Nephron progenitor cell (in vitro differentiated cells): ENCODE measurements around the gene PACS1.

ENCODE experiments used
- DNase-seq: peaks from one replicate; pipeline ENCODE4 v3.0.0; 2021
- H3K27ac Mint-ChIP-seq: 2 replicates; pipeline ENCODE4 v1.8.0; 2021; ENCODE audit warnings: mild to moderate bottlenecking, moderate library complexity, mixed read lengths
- H3K27me3 Mint-ChIP-seq: 2 replicates; pipeline ENCODE4 v1.8.0; 2021; ENCODE audit warnings: mild to moderate bottlenecking, low read depth, mixed read lengths; ENCODE audit not compliant: poor library complexity
- H3K36me3 Mint-ChIP-seq: 2 replicates; pipeline ENCODE4 v1.8.0; 2021; ENCODE audit warnings: low read depth, mixed read lengths
- H3K4me1 Mint-ChIP-seq: 2 replicates; pipeline ENCODE4 v1.8.0; 2021; ENCODE audit warnings: mixed read lengths
- H3K4me3 Mint-ChIP-seq: 2 replicates; pipeline ENCODE4 v1.8.0; 2021; ENCODE audit warnings: mild to moderate bottlenecking, moderate library complexity, mixed read lengths
- H3K9me3 Mint-ChIP-seq: 2 replicates; pipeline ENCODE4 v1.8.0; 2021; ENCODE audit warnings: mild to moderate bottlenecking, moderate library complexity, mixed read lengths
- TF ChIP-seq, protein P1 (sequence below): fragments of 200-600 bp; sonication (generic); IDR thresholded peaks from 2 replicates; pipeline ENCODE4 v1.5.0; 2021; ENCODE audit warnings: antibody characterized with exemption

The PACS1 gene

DNA sequence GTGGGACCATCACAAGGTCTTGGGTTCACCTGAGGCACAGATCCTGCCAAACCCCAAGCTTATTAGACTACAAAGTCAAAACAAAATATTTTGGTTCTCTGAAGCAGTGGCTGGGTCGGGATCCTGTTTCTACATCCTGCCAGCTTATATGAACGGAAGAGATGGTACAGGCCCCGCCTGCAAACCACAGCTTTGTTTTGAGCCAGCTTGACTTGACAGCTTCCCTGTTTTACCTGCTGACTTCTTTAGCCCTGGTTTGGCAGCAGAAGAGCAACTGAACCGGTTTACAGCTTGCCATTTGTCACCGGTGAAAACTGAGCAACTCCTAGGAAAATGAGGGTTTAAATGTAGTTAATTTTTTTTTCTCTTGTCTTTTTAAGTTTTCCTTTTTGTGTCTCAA lies 11.4 kb downstream of the PACS1 start:
- Mint-ChIP-seq H3K9me3 (no peaks in the 10 kb centered on the region), H3K4me3 (peak overlapping the region; percentile 14), H3K36me3 (peaks cover 22% of the 10 kb centered on the region), H3K4me1 (peaks cover 70% of the 10 kb centered on the region), H3K27me3 (peaks cover 2% of the 10 kb centered on the region), H3K27ac (peak overlapping the region; percentile 69)
- no peak for DNase-seq
- TF ChIP-seq, protein P1, sequence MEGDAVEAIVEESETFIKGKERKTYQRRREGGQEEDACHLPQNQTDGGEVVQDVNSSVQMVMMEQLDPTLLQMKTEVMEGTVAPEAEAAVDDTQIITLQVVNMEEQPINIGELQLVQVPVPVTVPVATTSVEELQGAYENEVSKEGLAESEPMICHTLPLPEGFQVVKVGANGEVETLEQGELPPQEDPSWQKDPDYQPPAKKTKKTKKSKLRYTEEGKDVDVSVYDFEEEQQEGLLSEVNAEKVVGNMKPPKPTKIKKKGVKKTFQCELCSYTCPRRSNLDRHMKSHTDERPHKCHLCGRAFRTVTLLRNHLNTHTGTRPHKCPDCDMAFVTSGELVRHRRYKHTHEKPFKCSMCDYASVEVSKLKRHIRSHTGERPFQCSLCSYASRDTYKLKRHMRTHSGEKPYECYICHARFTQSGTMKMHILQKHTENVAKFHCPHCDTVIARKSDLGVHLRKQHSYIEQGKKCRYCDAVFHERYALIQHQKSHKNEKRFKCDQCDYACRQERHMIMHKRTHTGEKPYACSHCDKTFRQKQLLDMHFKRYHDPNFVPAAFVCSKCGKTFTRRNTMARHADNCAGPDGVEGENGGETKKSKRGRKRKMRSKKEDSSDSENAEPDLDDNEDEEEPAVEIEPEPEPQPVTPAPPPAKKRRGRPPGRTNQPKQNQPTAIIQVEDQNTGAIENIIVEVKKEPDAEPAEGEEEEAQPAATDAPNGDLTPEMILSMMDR, result no peak

DNA sequence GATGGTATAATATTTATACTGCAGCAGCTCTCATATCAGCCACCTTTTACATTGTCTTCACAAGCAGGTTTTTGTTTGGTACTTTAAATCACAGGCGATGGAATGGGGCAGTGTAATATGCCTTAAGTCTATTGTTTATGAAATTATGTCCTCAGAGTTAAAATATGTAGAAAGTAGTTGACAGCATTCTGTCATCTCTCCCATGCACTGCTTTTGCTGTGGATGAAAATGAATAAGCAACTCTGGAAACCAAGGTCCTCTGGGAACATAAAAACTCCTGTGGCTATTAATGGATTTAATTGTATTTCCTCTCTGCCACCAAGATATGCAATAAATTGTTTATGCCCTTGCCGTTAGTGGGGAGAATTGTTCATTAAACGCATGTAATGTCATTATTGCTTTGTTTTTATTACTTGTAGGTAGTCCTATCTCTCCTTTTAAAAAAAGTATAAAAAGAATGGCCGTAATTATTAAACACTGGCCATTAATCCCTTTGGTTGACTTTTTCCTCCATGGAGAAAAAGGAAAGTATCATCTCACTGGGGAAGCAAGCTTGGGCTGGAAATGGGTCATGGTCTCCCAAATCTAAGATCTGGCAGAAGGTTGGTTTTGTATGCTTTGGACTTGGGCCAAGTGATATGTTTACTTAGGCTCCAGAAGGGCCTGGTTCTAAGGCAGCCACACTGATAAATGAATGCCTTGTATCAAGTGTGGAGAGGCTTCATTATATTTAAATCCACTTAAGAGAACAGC lies 13.1 kb downstream of the PACS1 start:
- H3K4me1 Mint-ChIP-seq, result peaks cover 70% of the 10 kb centered on the region
- H3K4me3 Mint-ChIP-seq, result no peak overlapping the region
- H3K9me3 Mint-ChIP-seq, result no peaks in the 10 kb centered on the region
- peaks cover 6% of the 10 kb centered on the region for H3K36me3 Mint-ChIP-seq
- peaks cover 2% of the 10 kb centered on the region for H3K27me3 Mint-ChIP-seq
- DNase-seq, result no peak
- TF ChIP-seq, protein P1, result no peak
- no peak overlapping the region for H3K27ac Mint-ChIP-seq

DNA sequence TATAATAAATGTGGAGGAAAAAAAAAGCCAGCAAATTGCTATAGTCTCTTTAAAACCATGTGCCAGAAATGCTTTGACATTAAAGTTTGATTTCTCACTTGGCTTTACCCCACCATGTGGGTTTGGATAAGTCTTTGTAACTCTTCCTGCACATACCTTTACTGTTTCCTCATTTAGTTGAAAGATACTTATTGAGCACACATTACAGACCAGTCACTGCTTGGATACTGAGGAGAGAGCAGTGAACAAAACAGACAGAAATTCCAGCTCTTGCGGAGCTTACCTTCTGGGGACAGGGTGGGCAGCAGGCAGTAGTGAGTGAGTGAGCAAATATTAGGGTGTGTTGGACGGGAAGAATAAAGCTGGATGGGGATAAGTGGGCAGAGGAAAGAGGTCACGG lies 13.7 kb downstream of the PACS1 start:
- Mint-ChIP-seq H3K27me3 (no peaks in the 10 kb centered on the region), H3K4me1 (peaks cover 64% of the 10 kb centered on the region), H3K4me3 (no peak overlapping the region), H3K27ac (peak overlapping the region; percentile 49), H3K9me3 (no peaks in the 10 kb centered on the region), H3K36me3 (peaks cover under 1% of the 10 kb centered on the region)
- DNase-seq, result no peak
- TF ChIP-seq, protein P1, result no peak

DNA sequence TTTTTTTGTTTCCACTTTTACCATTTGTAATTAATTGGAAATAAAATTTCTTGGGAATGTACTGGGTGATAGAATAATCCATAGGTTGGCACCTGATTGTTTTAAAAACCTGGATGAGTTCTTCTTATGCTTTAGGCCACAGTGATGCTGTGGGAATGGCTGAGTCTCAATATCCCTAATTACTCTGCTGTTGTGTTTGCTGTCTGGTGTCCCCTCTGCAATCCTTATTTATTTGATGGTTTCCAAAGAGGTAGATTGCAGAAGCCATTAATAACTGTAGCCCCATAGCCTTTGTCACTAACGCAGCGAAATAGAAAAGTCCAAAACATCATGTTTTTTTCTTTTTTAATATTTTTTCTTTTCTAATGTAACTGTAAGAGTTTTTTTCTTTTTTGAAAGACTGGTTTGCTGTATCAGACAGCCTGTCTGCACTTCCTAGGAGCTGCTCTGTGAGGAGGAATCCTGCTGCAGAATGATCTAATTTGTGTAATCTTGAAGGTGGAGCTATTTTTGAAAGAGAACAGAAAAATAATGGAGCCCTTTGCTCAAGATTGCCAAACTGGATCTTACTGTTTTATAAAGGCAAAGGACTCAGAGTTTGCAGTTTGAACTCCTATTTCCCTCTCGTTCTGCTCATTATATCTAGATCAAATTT lies 14.9 kb downstream of the PACS1 start:
- TF ChIP-seq, protein P1, result no peak
- peaks cover 52% of the 10 kb centered on the region for H3K4me1 Mint-ChIP-seq
- no peak overlapping the region for H3K4me3 Mint-ChIP-seq
- H3K36me3 Mint-ChIP-seq, result peaks cover 9% of the 10 kb centered on the region
- no peak for DNase-seq
- no peaks in the 10 kb centered on the region for H3K27me3 Mint-ChIP-seq
- peak overlapping the region; percentile 49 for H3K27ac Mint-ChIP-seq
- H3K9me3 Mint-ChIP-seq, result no peaks in the 10 kb centered on the region

DNA sequence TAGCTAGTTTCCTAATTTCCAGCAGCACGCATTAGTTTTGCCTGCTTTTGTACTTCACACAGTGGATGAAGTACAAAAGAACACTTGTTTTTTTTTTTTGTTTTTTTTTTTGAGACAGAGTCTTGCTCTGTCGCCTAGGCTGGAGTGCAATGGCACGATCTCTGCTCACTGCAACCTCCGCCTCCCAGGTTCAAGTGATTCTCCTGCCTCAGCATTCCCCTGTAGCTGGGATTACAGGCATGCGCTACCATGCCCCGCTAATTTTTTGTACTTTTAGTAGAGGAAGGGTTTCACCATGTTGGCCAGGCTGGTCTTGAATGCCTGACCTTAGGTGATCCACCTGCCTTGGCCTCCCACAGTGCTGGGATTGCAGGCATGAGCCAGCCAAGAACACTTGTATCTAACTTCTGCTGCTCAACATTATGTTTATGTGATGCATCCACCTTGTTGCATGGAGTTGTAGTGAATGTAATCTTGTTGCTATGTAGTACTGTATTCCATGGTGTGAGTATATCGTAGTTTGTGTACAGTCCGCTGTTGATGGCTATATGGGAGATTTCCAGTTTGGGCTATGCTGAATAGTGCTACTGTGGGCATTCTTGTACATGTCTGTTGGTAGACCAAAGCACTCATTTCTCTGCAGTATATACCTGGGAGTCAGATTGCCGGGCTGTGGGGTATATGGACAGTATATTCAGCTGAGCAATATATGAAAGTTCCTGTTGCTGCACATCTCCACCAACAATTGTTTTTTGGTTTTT lies 17.3 kb downstream of the PACS1 start:
- TF ChIP-seq, protein P1, result no peak
- peak overlapping the region; percentile 84 for H3K27ac Mint-ChIP-seq
- peaks cover 8% of the 10 kb centered on the region for H3K9me3 Mint-ChIP-seq
- DNase-seq, result no peak
- H3K4me3 Mint-ChIP-seq, result no peak overlapping the region
- peaks cover 22% of the 10 kb centered on the region for H3K36me3 Mint-ChIP-seq
- H3K4me1 Mint-ChIP-seq, result peaks cover 34% of the 10 kb centered on the region
- no peaks in the 10 kb centered on the region for H3K27me3 Mint-ChIP-seq
